Measurements from ENCODE around the gene TYSND1. TPM values are rescaled to one million over a fixed set of nuclear protein-coding genes. Genes with fewer than 3 reads are reported as not detected.

The TYSND1 gene
- total RNA-seq, 1 donor: 12.1 TPM

- DNase-seq (ENCODE audit: low read depth): no peak
- no peak overlapping the region for H3K4me3 ChIP-seq (ENCODE audit: low read depth, low read length)
- TF ChIP-seq, protein P1, sequence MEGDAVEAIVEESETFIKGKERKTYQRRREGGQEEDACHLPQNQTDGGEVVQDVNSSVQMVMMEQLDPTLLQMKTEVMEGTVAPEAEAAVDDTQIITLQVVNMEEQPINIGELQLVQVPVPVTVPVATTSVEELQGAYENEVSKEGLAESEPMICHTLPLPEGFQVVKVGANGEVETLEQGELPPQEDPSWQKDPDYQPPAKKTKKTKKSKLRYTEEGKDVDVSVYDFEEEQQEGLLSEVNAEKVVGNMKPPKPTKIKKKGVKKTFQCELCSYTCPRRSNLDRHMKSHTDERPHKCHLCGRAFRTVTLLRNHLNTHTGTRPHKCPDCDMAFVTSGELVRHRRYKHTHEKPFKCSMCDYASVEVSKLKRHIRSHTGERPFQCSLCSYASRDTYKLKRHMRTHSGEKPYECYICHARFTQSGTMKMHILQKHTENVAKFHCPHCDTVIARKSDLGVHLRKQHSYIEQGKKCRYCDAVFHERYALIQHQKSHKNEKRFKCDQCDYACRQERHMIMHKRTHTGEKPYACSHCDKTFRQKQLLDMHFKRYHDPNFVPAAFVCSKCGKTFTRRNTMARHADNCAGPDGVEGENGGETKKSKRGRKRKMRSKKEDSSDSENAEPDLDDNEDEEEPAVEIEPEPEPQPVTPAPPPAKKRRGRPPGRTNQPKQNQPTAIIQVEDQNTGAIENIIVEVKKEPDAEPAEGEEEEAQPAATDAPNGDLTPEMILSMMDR (IDR thresholded peaks at IDR 0.05; ENCODE audit: insufficient read depth, low read depth, low read length): no peak
Observed at GRCh38 chr10:70176441-70176840, 29.9 kb upstream of the TYSND1 start.

DNA sequence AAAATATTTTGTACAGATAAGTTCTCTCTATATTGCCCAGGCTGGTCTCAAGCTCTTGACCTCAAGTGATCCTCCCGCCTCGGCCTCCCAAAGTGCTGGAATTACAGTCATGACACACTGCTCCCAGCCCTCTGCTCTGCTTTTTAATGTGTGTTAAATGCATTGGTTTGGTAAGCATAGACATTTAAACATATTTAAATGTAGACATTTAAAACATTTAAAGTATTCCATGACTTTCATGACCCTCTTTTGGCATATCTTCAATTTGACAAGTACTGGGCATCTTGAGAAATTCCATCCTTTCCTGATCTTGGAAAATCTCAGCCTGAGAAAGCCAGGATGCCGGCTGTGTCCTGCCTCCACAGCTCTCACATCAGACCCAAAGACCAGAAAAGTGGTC lies 29.0 kb upstream of the TYSND1 start:
- H3K4me3 ChIP-seq (ENCODE audit: low read depth, low read length): no peak overlapping the region
- no peak for DNase-seq (ENCODE audit: low read depth)
- TF ChIP-seq, protein P1 (IDR thresholded peaks at IDR 0.05; ENCODE audit: insufficient read depth, low read depth, low read length): no peak

- no peak overlapping the region for H3K4me3 ChIP-seq (ENCODE audit: low read depth, low read length)
- DNase-seq (ENCODE audit: low read depth): no peak
- TF ChIP-seq, protein P1 (IDR thresholded peaks at IDR 0.05; ENCODE audit: insufficient read depth, low read depth, low read length): no peak
Observed at GRCh38 chr10:70174058-70174741, 27.7 kb upstream of the TYSND1 start.

DNA sequence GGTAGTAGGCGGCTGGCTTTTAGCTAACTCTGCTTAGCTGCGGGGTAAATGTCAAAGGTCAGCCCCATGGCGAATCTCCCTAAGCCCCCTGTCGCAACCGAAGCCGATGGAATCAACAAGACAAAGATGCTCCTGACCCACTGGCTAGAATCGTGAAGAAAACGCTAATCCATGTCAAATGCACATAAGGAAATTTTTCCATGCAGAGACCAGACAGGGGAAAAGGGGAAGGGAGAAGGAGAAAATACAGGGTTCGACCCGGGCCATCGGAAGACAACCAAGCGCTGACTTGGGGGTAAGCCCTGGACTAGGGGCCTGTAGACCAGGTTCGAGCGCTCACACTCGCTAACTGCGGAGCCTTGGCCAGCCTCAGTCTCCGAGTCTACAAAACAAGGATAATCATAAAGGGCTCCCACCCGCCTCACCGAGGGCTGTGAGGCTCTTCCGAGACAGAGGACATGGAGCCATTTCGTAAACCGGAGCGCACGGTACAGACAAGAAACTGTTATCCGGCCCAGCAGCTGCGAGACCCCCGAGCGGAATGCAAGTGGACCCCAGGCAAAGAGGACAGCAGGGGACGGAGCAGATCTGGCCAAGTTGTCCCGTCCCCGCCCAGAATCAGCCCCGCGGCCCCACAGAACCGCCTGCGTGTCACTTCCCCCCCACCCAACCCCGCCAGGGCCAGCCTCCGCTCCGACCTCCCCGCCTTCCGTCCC lies 23.3 kb upstream of the TYSND1 start:
- H3K4me3 ChIP-seq (ENCODE audit: low read depth, low read length): peak overlapping the region; percentile 82
- TF ChIP-seq, protein P1 (IDR thresholded peaks at IDR 0.05; ENCODE audit: insufficient read depth, low read depth, low read length): no peak
- DNase-seq (ENCODE audit: low read depth): peak; percentile 76

DNA sequence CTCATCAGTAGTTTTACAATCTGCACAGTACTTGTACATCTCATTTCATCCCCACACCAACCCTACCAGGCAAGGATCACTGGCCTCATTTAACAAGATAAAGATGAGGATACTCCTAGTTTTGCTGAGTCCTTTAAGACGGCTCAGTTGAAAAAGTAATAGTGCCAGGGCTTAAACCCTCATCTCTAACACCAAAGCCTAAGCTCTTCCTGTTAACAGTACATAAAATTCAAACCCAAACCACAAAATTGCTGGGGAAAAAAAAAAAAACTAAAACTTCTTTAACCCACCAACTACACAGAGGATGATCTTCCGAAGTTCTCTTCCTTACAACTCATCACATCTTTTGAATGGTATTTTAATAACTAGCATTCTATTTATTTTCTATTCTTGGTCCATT lies 22.5 kb upstream of the TYSND1 start:
- peak; percentile 77 for DNase-seq (ENCODE audit: low read depth)
- TF ChIP-seq, protein P1 (IDR thresholded peaks at IDR 0.05; ENCODE audit: insufficient read depth, low read depth, low read length): no peak
- peak overlapping the region; percentile 82 for H3K4me3 ChIP-seq (ENCODE audit: low read depth, low read length)

- DNase-seq (ENCODE audit: low read depth): no peak
- H3K4me3 ChIP-seq (ENCODE audit: low read depth, low read length): no peak overlapping the region
Observed at GRCh38 chr10:70167246-70167645, 20.7 kb upstream of the TYSND1 start.

More at GRCh38 chr10:70167246-70167645, 20.7 kb upstream of the TYSND1 start:
- TF ChIP-seq, protein P1 (IDR thresholded peaks at IDR 0.05; ENCODE audit: insufficient read depth, low read depth, low read length): no peak

Measured in fibroblast of villous mesenchyme (primary cell).